NK-92 (cell line): ENCODE data around the gene LCK.
"Not testable (repeated sequence)": the region's sequence is repeated elsewhere in the genome, so short reads cannot be mapped to it uniquely, and the experiment has no call there.

Experiments used
- DNase-seq: peaks from one replicate; lab custom pipeline; 2025; ENCODE audit not compliant: unreplicated experiment; lab: John Stamatoyannopoulos, UW

The LCK gene

GRCh38 chr1:32273391-32274208 lies 22.5 kb downstream of the LCK start:
- peak; percentile 32 for DNase-seq

DNA sequence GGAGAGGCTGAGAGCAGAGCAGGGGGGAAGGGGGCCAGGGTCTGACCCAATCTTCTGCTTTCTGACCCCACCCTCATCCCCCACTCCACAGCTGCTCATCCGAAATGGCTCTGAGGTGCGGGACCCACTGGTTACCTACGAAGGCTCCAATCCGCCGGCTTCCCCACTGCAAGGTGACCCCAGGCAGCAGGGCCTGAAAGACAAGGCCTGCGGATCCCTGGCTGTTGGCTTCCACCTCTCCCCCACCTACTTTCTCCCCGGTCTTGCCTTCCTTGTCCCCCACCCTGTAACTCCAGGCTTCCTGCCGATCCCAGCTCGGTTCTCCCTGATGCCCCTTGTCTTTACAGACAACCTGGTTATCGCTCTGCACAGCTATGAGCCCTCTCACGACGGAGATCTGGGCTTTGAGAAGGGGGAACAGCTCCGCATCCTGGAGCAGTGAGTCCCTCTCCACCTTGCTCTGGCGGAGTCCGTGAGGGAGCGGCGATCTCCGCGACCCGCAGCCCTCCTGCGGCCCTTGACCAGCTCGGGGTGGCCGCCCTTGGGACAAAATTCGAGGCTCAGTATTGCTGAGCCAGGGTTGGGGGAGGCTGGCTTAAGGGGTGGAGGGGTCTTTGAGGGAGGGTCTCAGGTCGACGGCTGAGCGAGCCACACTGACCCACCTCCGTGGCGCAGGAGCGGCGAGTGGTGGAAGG lies 23.7 kb downstream of the LCK start:
- DNase-seq = no peak

DNA sequence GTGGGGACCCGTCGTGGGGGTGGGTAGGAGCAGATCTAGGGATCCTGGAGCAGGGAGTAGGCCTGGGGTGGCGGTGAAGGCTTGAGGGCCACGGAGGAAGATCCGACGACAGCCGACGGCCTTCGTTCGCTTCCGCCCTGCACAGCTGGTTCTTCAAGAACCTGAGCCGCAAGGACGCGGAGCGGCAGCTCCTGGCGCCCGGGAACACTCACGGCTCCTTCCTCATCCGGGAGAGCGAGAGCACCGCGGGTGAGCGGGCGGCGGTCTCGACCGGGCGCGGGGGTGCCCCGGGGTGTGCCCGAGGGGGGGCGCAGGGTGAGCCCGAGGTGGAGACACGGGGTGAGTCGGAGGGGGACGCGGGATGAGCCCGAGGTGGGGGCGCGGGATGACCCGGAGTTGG lies 24.4 kb downstream of the LCK start:
- no peak for DNase-seq

DNA sequence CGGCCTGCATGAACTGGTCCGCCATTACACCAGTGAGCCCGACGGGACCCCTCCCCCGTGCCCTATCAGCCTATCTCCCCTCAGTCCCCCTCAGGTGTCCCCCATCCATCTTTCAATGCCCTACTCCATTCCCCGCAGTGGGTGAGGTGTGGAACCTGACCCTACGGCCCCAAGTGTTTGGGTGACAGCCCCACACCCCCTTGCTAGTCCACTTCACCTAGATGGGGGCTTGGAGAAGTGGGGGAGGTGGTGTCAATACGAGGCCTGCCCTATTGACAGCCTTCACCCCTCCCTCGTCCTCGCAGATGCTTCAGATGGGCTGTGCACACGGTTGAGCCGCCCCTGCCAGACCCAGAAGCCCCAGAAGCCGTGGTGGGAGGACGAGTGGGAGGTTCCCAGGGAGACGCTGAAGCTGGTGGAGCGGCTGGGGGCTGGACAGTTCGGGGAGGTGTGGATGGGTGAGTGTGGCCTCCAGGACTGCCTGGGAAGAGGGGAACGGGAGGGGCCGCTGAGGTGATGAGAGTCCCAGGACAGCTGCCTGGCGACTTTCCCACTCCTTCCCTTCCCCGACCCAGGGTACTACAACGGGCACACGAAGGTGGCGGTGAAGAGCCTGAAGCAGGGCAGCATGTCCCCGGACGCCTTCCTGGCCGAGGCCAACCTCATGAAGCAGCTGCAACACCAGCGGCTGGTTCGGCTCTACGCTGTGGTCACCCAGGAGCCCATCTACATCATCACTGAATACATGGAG lies 25.1 kb downstream of the LCK start:
- no peak for DNase-seq

GRCh38 chr1:32284777-32285176 lies 33.7 kb downstream of the LCK start:
- not testable (repeated sequence) for DNase-seq

GRCh38 chr1:32285658-32286057 lies 34.6 kb downstream of the LCK start:
- no peak for DNase-seq

GRCh38 chr1:32286763-32287162 lies 35.7 kb downstream of the LCK start:
- no peak for DNase-seq

GRCh38 chr1:32289256-32289655 lies 38.2 kb downstream of the LCK start:
- DNase-seq = no peak

DNA sequence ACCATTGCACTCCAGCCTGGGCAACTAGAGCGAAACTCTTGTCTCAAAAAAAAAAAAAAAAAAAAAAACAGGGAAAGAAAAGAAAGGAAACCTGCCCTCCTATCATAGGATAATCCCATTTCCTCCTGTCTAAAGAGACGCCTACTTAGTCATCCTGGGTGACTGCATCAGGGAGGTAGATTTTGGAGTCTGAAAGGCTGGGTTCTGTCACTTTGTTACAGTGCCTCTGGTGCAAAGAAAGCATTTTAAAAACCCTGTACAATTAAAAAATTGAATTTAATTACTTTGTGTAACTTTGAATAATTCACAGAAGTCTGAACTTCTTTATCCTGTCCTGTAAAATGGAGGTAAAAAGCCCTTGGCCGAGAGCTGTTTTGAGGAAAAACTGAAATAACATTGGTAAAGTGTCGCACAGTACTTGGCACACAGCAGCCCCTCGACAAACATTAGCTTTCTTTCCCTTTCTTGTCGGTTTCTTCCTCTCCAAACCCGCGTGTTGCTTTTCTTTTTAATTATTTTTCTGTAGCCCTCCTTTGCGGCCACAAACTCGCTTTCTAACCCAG lies 40.2 kb downstream of the LCK start:
- no peak for DNase-seq

GRCh38 chr1:32291708-32292538 lies 40.9 kb downstream of the LCK start, which contains the start of gene HDAC1:
TSS of gene HDAC1 (plus strand) at chr1:32292083. CDS start at chr1:32292170, 87 bp downstream.
- DNase-seq = peak; percentile 86

GRCh38 chr1:32298211-32298610 lies 47.1 kb downstream of the LCK start:
- DNase-seq = not testable (repeated sequence)

DNA sequence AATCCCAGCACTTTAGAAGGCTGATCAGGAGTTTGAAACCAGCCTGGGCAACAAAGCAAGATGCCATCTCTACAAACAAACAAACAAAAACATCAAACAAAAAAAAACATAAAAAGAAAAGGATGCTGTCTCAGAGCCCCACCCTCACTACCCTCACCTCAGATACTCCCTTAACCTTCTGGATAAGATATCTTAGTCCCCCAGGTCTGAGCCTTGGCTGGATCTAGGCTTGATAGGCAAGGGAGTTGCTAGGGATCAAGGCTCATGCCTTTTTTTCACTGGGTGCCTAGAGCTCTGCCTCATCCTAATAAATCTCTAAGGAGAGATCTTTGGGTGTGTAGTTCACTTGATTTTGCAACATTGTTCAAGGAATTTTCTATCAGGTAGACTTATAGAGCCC lies 48.3 kb downstream of the LCK start:
- DNase-seq = no peak

- DNase-seq = no peak
These were observed 52.3 kb downstream of the LCK start for GRCh38 chr1:32303358-32303757.

- no peak for DNase-seq
These were observed 53.0 kb downstream of the LCK start for GRCh38 chr1:32303997-32304622.

GRCh38 chr1:32305310-32305709 lies 54.2 kb downstream of the LCK start:
- no peak for DNase-seq

GRCh38 chr1:32307324-32307723 lies 56.3 kb downstream of the LCK start:
- no peak for DNase-seq

- no peak for DNase-seq
These were observed 58.9 kb downstream of the LCK start for GRCh38 chr1:32309960-32310359.

DNA sequence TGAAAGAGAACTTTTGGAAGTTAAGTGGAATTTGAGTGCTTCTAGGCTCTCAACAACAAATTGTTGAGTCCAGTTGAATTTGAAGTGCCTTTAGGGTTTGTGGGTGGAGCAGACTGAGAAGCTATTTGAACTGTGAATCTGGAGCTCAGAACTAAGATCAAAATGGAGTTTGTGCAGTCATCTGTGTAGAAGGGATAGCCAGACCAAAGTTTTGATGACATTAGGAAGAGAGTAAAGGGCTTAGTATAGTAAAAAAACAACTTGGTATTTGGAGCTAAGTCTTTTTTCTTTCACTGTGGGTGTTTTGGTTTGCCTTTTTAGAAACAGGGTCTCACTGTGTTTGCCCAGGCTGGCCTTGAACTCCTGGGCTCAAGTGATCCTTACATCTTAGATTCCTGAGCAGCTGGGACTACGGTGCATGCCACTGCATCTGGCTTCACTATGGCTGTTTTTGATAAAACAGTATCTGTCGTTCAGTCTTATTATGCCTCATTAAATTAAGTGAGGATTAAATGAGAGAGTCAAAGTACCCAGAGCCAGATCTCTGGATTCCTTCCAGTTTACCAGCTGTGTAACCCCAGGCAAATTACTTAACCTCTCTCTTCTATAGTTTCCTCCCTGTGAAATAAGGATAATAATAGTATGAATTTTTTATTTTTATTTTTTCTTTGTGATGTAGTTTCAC lies 60.8 kb downstream of the LCK start:
- DNase-seq = no peak

- no peak for DNase-seq
These were observed 65.8 kb downstream of the LCK start for GRCh38 chr1:32316903-32317277.
